ENCODE measurements around the gene RANBP1. TPM values are rescaled to one million over a fixed set of nuclear protein-coding genes. Genes with fewer than 3 reads are reported as not detected.
A peak's percentile ranks its signal among the peaks of the same experiment; 100 is the strongest.

Gene RANBP1
- polyA plus RNA-seq, 2 of the 4 experiments (the other 2 are of a cell fraction) = 239 to 338 TPM

DNA sequence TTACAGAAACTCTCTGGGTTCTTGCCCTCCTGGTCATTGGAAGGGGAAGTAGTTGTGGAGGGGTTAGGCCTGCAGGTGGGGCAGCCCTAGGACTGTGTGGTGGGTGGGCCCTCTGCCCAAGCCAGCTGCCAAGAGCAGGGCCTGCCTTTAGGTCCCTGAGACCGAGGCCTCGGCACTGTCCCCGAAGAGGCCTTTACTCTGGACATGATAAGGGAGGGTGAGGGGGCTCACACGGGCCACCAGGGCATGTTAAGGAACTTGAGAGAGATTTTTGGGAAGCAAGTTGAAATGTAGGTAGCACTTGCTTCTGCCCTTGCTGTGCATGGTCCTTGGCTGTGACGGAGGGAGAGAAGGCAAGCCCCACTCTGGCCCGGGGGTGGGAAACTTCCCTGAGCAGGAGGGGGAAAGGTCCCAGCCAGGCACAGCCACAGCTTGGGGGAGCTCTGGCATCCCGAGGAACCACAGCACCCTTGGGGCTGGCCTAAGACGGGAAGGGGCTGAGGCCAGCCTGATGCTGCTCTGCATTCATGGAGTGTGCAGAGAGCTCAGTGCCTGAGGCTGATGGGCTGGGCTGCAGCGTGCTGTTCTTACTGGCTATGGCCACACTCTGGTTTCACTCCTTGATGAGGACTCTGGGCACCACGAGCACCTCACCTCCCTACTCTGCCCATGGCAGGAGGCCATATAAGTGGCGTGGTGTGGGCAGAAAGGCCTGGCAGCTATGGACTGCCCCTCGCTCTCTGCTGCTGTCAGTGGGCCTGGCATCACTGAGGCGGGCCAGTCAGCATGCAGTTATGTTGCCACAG is 7.8 kb upstream of the RANBP1 start:
- Histone ChIP-seq H3K9me3 (no peaks in the 10 kb centered on the region), H3K4me2 (no peak overlapping the region), H3K27ac (no peak overlapping the region), H3K4me3 (no peak overlapping the region), H3K4me1 (no peaks in the 10 kb centered on the region)
- ChIA-PET CTCF (interaction anchor here (2.2 kb wide), 1 partner anchor 12 kb away, joined by 7 read pairs; no protein-coding TSS in a partner anchor), POLR2A (no interaction called here)
- no peak for FAIRE-seq
- ATAC-seq = no peak
- 74% methylated on average over 7 of the region's 13 CpGs for WGBS (ENCODE audit: missing lambda C conversion rate)
- TF ChIP-seq EP300 (IDR thresholded peaks at IDR 0.05) (no peak), POLR2AphosphoS2 (conservative IDR thresholded peaks at IDR 0.05; ENCODE audit: low read length) (0 out of 2 replicates have a peak, but pooled peaks have one; percentile 36)
- no peak for DNase-seq (ENCODE audit: low read depth in 1 of 2, low spot score in 1 of 2)

DNA sequence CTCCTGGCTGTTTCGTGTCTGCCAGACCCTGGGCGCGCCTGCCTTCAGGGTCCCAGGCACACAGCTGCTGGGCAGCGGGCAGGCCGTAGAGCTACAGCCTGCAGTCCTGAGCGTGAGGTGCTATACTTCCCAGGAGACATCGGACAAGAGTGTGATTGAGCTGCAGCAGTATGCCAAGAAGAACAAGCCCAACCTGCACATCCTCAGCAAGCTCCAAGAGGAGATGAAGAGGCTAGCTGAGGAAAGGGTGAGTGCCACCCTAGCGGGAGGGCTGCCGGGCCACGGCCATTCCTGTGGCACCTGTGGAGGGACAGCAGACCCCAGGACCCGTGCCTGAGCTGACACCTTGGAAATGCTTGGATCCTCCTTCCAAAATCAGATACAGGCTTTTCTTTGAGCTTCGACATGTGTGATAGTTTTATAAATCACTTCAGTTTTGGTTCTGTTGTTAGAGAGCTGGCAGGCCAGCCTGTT is 7.1 kb upstream of the RANBP1 start:
- 86% methylated on average over 12 of the region's 12 CpGs for WGBS (ENCODE audit: missing lambda C conversion rate)
- Histone ChIP-seq H3K4me1 (no peaks in the 10 kb centered on the region), H3K27ac (no peak overlapping the region), H3K4me3 (no peak overlapping the region), H3K9me3 (no peaks in the 10 kb centered on the region), H3K4me2 (no peak overlapping the region)
- ChIA-PET POLR2A (interaction anchor here (0.7 kb wide), 1 partner anchor 9 kb away, joined by 3 read pairs; the partner anchor contains the start of gene TRMT2A), CTCF (interaction anchor here (2.2 kb wide), 1 partner anchor 13 kb away, joined by 7 read pairs; no protein-coding TSS in a partner anchor)
- ATAC-seq = no peak
- TF ChIP-seq, protein P1, sequence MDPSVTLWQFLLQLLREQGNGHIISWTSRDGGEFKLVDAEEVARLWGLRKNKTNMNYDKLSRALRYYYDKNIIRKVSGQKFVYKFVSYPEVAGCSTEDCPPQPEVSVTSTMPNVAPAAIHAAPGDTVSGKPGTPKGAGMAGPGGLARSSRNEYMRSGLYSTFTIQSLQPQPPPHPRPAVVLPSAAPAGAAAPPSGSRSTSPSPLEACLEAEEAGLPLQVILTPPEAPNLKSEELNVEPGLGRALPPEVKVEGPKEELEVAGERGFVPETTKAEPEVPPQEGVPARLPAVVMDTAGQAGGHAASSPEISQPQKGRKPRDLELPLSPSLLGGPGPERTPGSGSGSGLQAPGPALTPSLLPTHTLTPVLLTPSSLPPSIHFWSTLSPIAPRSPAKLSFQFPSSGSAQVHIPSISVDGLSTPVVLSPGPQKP (IDR thresholded peaks at IDR 0.05; ENCODE audit: low read depth, low read length) = no peak
- no peak for TF ChIP-seq RNF2 (IDR thresholded peaks at IDR 0.05; ENCODE audit: borderline replicate concordance, low read depth)
- TF ChIP-seq, protein P2, sequence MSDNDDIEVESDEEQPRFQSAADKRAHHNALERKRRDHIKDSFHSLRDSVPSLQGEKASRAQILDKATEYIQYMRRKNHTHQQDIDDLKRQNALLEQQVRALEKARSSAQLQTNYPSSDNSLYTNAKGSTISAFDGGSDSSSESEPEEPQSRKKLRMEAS (IDR thresholded peaks at IDR 0.05) = no peak
- TF ChIP-seq GATA3 (IDR thresholded peaks at IDR 0.05; ENCODE audit: borderline replicate concordance) = no peak
- no peak for TF ChIP-seq POLR2A (IDR thresholded peaks at IDR 0.05; ENCODE audit: low read length)
- no peak for TF ChIP-seq JUNB (IDR thresholded peaks at IDR 0.05)
- no peak for TF ChIP-seq CEBPB (IDR thresholded peaks at IDR 0.05)
- DNase-seq (ENCODE audit: low read depth in 1 of 2, low spot score in 1 of 2) = no peak
- FAIRE-seq = no peak

DNA sequence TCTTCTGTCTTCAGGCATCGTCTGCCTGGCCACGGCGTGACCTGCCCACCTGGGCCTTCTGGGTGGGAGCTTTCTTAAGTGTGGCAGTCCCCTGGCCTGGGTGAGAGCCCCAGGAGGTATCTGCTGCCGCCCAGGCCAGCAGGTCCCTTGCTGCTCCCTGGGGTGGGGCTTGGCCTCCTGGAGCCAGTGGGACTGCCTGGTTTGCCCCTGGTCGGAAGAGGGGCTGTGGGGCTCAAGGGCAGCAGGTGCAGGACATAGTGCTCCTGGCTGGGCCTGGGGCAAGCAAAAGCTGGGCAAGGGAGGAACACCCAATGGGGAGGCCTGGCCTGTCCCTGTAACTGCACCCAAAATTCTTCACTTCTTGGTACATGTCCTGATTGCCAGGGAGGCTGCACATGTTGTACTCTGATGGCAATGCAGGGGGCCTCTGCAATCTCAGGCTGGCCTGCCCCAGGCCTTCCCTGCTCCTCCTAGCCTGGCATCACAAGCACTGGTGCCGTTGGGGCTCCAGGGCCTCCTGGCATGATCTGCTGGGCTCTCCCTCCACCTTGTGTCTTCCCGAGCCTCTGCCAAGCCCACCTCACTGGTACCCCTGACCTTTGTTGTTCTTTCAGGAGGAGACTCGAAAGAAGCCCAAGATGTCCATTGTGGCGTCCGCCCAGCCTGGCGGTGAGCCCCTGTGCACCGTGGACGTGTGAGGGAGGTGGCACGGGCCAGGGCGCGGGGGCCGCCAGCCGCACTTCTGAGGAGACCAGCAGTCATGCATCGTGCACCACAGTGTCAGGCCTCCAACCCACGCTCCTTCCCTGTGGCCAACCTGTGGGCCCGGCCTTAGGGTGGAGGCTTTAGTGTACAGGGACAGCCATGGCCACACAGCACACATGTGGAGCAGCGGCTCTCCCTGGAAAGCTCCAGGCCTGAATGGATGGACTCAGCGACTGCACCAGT is 6.2 kb upstream of the RANBP1 start:
- no peaks in the 10 kb centered on the region for H3K4me1 ChIP-seq

More for the DNA sequence above, 6.2 kb upstream of the RANBP1 start:
- no peak for DNase-seq (ENCODE audit: low read depth in 1 of 2, low spot score in 1 of 2)
- FAIRE-seq = no peak
- TF ChIP-seq RARB (CRISPR knock-in tag; IDR thresholded peaks at IDR 0.05) (no peak), FOSL2 (IDR thresholded peaks at IDR 0.05) (no peak), FOSL2 (CRISPR knock-in tag; IDR thresholded peaks at IDR 0.05) (no peak), POLR2A (IDR thresholded peaks at IDR 0.05; ENCODE audit: low read length) (no peak), GATA3 (IDR thresholded peaks at IDR 0.05; ENCODE audit: borderline replicate concordance) (no peak), EP300 (IDR thresholded peaks at IDR 0.05) (no peak), PHF8 (IDR thresholded peaks at IDR 0.05; ENCODE audit: borderline replicate concordance, low read depth) (no peak)
- TF ChIP-seq, protein P3, sequence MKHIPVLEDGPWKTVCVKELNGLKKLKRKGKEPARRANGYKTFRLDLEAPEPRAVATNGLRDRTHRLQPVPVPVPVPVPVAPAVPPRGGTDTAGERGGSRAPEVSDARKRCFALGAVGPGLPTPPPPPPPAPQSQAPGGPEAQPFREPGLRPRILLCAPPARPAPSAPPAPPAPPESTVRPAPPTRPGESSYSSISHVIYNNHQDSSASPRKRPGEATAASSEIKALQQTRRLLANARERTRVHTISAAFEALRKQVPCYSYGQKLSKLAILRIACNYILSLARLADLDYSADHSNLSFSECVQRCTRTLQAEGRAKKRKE (CRISPR knock-in tag; IDR thresholded peaks at IDR 0.05; ENCODE audit: low read depth) = no peak
- WGBS (ENCODE audit: missing lambda C conversion rate) = 85% methylated on average over 6 of the region's 23 CpGs
- Histone ChIP-seq H3K9me3 (no peaks in the 10 kb centered on the region), H3K27ac (no peak overlapping the region), H3K4me3 (no peak overlapping the region), H3K4me2 (no peak overlapping the region)
- no peak for ATAC-seq
- POLR2A ChIA-PET = interaction anchor here (0.7 kb wide), 1 partner anchor 8 kb away, joined by 3 read pairs; the partner anchor contains the start of gene TRMT2A
- CTCF ChIA-PET = interaction anchor here (1.3 to 2.4 kb wide), 5 partner anchors 8 to 143 kb away, joined by 3 to 11 read pairs (median 7); no protein-coding TSS in a partner anchor
